OCI-LY1 (cell line): ENCODE measurements around the gene GTF3C1.

Experiments
- EZH2 ChIP-seq: fragments of 200-600 bp; sonication (generic), shearing (Covaris generic); IDR thresholded peaks from 2 replicates; pipeline ENCODE4 v1.8.0; 2017; ENCODE audit warnings: borderline replicate concordance, mixed run types, mild to moderate bottlenecking, antibody characterized with exemption, low read length, moderate library complexity, mixed read lengths
- TF ChIP-seq, protein P1 (sequence below): fragments of 200-600 bp; sonication (generic), shearing (Covaris generic); IDR thresholded peaks from 2 replicates; pipeline ENCODE4 v1.5.1; 2017; ENCODE audit warnings: mild to moderate bottlenecking, antibody characterized with exemption, low read length, moderate library complexity, mixed read lengths

DNA sequence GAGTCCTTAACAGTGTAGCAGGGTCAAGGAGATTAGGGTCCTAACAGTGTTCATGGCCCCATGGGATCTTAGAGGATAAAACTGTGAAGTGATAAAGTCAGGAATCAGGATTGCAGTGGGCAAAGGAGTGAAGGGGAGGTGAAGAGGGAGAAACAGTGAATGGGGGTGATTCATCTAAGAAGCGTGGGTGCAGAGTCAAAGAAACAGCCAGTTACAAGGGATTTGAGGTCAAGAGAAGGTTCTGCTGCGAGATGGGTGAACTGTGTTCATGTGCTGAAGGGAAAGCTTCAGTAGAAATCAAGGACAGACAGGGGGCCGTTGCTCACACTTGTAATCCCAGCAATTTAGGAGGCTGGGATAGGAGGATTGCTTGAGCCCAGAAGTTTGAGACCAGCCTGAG, 5.9 kb downstream of the GTF3C1 start:
- TF ChIP-seq, protein P1, sequence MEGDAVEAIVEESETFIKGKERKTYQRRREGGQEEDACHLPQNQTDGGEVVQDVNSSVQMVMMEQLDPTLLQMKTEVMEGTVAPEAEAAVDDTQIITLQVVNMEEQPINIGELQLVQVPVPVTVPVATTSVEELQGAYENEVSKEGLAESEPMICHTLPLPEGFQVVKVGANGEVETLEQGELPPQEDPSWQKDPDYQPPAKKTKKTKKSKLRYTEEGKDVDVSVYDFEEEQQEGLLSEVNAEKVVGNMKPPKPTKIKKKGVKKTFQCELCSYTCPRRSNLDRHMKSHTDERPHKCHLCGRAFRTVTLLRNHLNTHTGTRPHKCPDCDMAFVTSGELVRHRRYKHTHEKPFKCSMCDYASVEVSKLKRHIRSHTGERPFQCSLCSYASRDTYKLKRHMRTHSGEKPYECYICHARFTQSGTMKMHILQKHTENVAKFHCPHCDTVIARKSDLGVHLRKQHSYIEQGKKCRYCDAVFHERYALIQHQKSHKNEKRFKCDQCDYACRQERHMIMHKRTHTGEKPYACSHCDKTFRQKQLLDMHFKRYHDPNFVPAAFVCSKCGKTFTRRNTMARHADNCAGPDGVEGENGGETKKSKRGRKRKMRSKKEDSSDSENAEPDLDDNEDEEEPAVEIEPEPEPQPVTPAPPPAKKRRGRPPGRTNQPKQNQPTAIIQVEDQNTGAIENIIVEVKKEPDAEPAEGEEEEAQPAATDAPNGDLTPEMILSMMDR, result no peak
- no peak for TF ChIP-seq EZH2
